IgD-negative memory B cell (primary cell): Measurements from ENCODE around the gene GPC3. TPM values are rescaled to one million over a fixed set of nuclear protein-coding genes. Genes with fewer than 3 reads are reported as not detected.

ENCODE experiments used
- H3K27ac Mint-ChIP-seq, 3 donors: one replicate each; pipeline ENCODE4 v1.8.0; 2020 to 2022; ENCODE audit warnings: mild to moderate bottlenecking in 3 of 3, mixed read lengths in 3 of 3, moderate library complexity in 1 of 3
- H3K27me3 Mint-ChIP-seq: one replicate; pipeline ENCODE4 v1.8.0; 2021; ENCODE audit warnings: mixed read lengths
- H3K36me3 Mint-ChIP-seq: one replicate; pipeline ENCODE4 v1.8.0; 2020; ENCODE audit warnings: mild to moderate bottlenecking, mixed read lengths
- H3K4me1 Mint-ChIP-seq, 3 donors: one replicate each; pipeline ENCODE4 v1.8.0; 2020 to 2022; ENCODE audit warnings: mixed read lengths in 3 of 3, mild to moderate bottlenecking in 1 of 3
- H3K4me3 Mint-ChIP-seq, 4 donors: one replicate each; pipeline ENCODE4 v1.8.0; 2020 to 2022; ENCODE audit warnings: mild to moderate bottlenecking in 4 of 4, mixed read lengths in 4 of 4, moderate library complexity in 3 of 4
- H3K9me3 Mint-ChIP-seq, 3 donors: one replicate each; pipeline ENCODE4 v1.8.0; 2020 to 2021; ENCODE audit warnings: mixed read lengths in 3 of 3, mild to moderate bottlenecking in 1 of 3
- polyA plus RNA-seq: library from polyadenylated mRNA; unstranded; fragments of 300-500 nt; fragmentation: Illumina TruSeq; gene quantifications from one replicate; pipeline ENCODE4 v1.2.3, GENCODE V29; 2021

Gene GPC3
- polyA plus RNA-seq, 1 donor from 2014 or later: 0.10 TPM

GRCh38 chrX:133884430-133885394 lies 100.7 kb downstream of the GPC3 start:
- Mint-ChIP-seq H3K27me3 (peaks cover 6% of the 10 kb centered on the region), H3K36me3 (no peaks in the 10 kb centered on the region), H3K9me3 (peaks cover 0 to 3% (median 2%) of the 10 kb centered on the region in 3 donors), H3K4me3 (no peak overlapping the region), H3K27ac (no peak overlapping the region), H3K4me1 (no peaks in the 10 kb centered on the region)

GRCh38 chrX:133881893-133882292 lies 103.5 kb downstream of the GPC3 start:
- Mint-ChIP-seq H3K36me3 (no peaks in the 10 kb centered on the region), H3K9me3 (no peaks in the 10 kb centered on the region), H3K27ac (no peak overlapping the region), H3K4me1 (no peaks in the 10 kb centered on the region), H3K4me3 (no peak overlapping the region), H3K27me3 (peaks cover 6% of the 10 kb centered on the region)

GRCh38 chrX:133881007-133881406 lies 104.4 kb downstream of the GPC3 start:
- H3K36me3 Mint-ChIP-seq: no peaks in the 10 kb centered on the region
- H3K9me3 Mint-ChIP-seq: no peaks in the 10 kb centered on the region
- H3K4me3 Mint-ChIP-seq: no peak overlapping the region
- no peaks in the 10 kb centered on the region for H3K4me1 Mint-ChIP-seq
- H3K27me3 Mint-ChIP-seq: peaks cover 6% of the 10 kb centered on the region
- H3K27ac Mint-ChIP-seq: no peak overlapping the region

- no peak overlapping the region for H3K27ac Mint-ChIP-seq
- no peaks in the 10 kb centered on the region for H3K36me3 Mint-ChIP-seq
- H3K27me3 Mint-ChIP-seq: peaks cover 6% of the 10 kb centered on the region
These were observed 105.4 kb downstream of the GPC3 start for GRCh38 chrX:133880032-133880443.

GRCh38 chrX:133878710-133879109 lies 106.7 kb downstream of the GPC3 start:
- H3K27me3 Mint-ChIP-seq: peaks cover 6% of the 10 kb centered on the region
- no peaks in the 10 kb centered on the region for H3K4me1 Mint-ChIP-seq
- H3K27ac Mint-ChIP-seq: no peak overlapping the region
- no peaks in the 10 kb centered on the region for H3K36me3 Mint-ChIP-seq
- H3K4me3 Mint-ChIP-seq: no peak overlapping the region
- H3K9me3 Mint-ChIP-seq: no peaks in the 10 kb centered on the region

More at GRCh38 chrX:133880032-133880443, 105.4 kb downstream of the GPC3 start:
- Mint-ChIP-seq H3K4me1 (no peaks in the 10 kb centered on the region), H3K9me3 (no peaks in the 10 kb centered on the region), H3K4me3 (no peak overlapping the region)

- Mint-ChIP-seq H3K4me1 (no peaks in the 10 kb centered on the region), H3K27ac (no peak overlapping the region), H3K4me3 (no peak overlapping the region), H3K36me3 (no peaks in the 10 kb centered on the region), H3K9me3 (no peaks in the 10 kb centered on the region), H3K27me3 (peaks cover 4% of the 10 kb centered on the region)
These were observed 108.7 kb downstream of the GPC3 start for GRCh38 chrX:133876646-133877045.

GRCh38 chrX:133869270-133869669 lies 116.1 kb downstream of the GPC3 start:
- H3K9me3 Mint-ChIP-seq: peaks cover 0 to 1% (median 0%) of the 10 kb centered on the region in 3 donors
- H3K27me3 Mint-ChIP-seq: peaks cover 5% of the 10 kb centered on the region
- no peak overlapping the region for H3K27ac Mint-ChIP-seq
- H3K36me3 Mint-ChIP-seq: no peaks in the 10 kb centered on the region
- H3K4me3 Mint-ChIP-seq: no peak overlapping the region
- no peaks in the 10 kb centered on the region for H3K4me1 Mint-ChIP-seq

- no peaks in the 10 kb centered on the region for H3K36me3 Mint-ChIP-seq
- no peak overlapping the region for H3K4me3 Mint-ChIP-seq
- peaks cover 5% of the 10 kb centered on the region for H3K27me3 Mint-ChIP-seq
- H3K9me3 Mint-ChIP-seq: peaks cover 0 to 1% (median 0%) of the 10 kb centered on the region in 3 donors
- H3K4me1 Mint-ChIP-seq: no peaks in the 10 kb centered on the region
- no peak overlapping the region for H3K27ac Mint-ChIP-seq
These were observed 116.7 kb downstream of the GPC3 start for GRCh38 chrX:133868682-133869081.

GRCh38 chrX:133868250-133868649 lies 117.1 kb downstream of the GPC3 start:
- peaks cover 0 to 1% (median 0%) of the 10 kb centered on the region in 3 donors for H3K9me3 Mint-ChIP-seq
- no peaks in the 10 kb centered on the region for H3K36me3 Mint-ChIP-seq
- peaks cover 5% of the 10 kb centered on the region for H3K27me3 Mint-ChIP-seq
- no peak overlapping the region for H3K4me3 Mint-ChIP-seq
- no peaks in the 10 kb centered on the region for H3K4me1 Mint-ChIP-seq
- H3K27ac Mint-ChIP-seq: no peak overlapping the region

- Mint-ChIP-seq H3K27me3 (peaks cover 4% of the 10 kb centered on the region), H3K36me3 (no peaks in the 10 kb centered on the region), H3K27ac (no peak overlapping the region), H3K4me3 (no peak overlapping the region), H3K9me3 (peaks cover 0 to 1% (median 0%) of the 10 kb centered on the region in 3 donors), H3K4me1 (no peaks in the 10 kb centered on the region)
These were observed 119.5 kb downstream of the GPC3 start for GRCh38 chrX:133865761-133866471.

- Mint-ChIP-seq H3K4me3 (no peak overlapping the region), H3K9me3 (peaks cover 0 to 3% (median 0%) of the 10 kb centered on the region in 3 donors), H3K27me3 (peaks cover 2% of the 10 kb centered on the region), H3K36me3 (no peaks in the 10 kb centered on the region), H3K4me1 (no peaks in the 10 kb centered on the region), H3K27ac (no peak overlapping the region)
These were observed 121.2 kb downstream of the GPC3 start for GRCh38 chrX:133864236-133864635.

- H3K9me3 Mint-ChIP-seq: peaks cover 0 to 4% (median 0%) of the 10 kb centered on the region in 3 donors
- no peak overlapping the region for H3K27ac Mint-ChIP-seq
- no peak overlapping the region for H3K4me3 Mint-ChIP-seq
- no peaks in the 10 kb centered on the region for H3K36me3 Mint-ChIP-seq
- H3K27me3 Mint-ChIP-seq: peaks cover 9% of the 10 kb centered on the region
- H3K4me1 Mint-ChIP-seq: no peaks in the 10 kb centered on the region
These were observed 125.5 kb downstream of the GPC3 start for GRCh38 chrX:133859860-133860259.

- Mint-ChIP-seq H3K4me1 (no peaks in the 10 kb centered on the region), H3K9me3 (peaks cover 0 to 4% (median 0%) of the 10 kb centered on the region in 3 donors), H3K27me3 (peaks cover 9% of the 10 kb centered on the region), H3K36me3 (no peaks in the 10 kb centered on the region), H3K4me3 (no peak overlapping the region), H3K27ac (no peak overlapping the region)
These were observed 126.1 kb downstream of the GPC3 start for GRCh38 chrX:133859336-133859735.

GRCh38 chrX:133857640-133858269 lies 127.6 kb downstream of the GPC3 start:
- Mint-ChIP-seq H3K27me3 (peaks cover 9% of the 10 kb centered on the region), H3K36me3 (no peaks in the 10 kb centered on the region), H3K4me1 (no peaks in the 10 kb centered on the region), H3K27ac (no peak overlapping the region), H3K4me3 (no peak overlapping the region), H3K9me3 (peaks cover 0 to 4% (median 0%) of the 10 kb centered on the region in 3 donors)

- Mint-ChIP-seq H3K9me3 (peaks cover 0 to 4% (median 0%) of the 10 kb centered on the region in 3 donors), H3K27ac (no peak overlapping the region), H3K4me1 (no peaks in the 10 kb centered on the region), H3K27me3 (peaks cover 9% of the 10 kb centered on the region), H3K4me3 (no peak overlapping the region), H3K36me3 (no peaks in the 10 kb centered on the region)
These were observed 128.6 kb downstream of the GPC3 start for GRCh38 chrX:133856819-133857218.
